PC-3 (cell line): Measurements from ENCODE around the gene RAD21L1. TPM values are rescaled to one million over a fixed set of nuclear protein-coding genes. Genes with fewer than 3 reads are reported as not detected.

Source experiments
- ATAC-seq: fragments of 200-7000 bp; cut with Tn5 transposase; 2 replicates; pipeline ENCODE4 v1.9.1; 2020; ENCODE audit warnings: mild to moderate bottlenecking, moderate library complexity
- BruUV-seq: library from RNA; stranded (reverse); fragments of 400-500 nt; replicated peaks from 2 replicates; lab custom pipeline; 2021; lab: Mats Ljungman, UMichigan
- CTCF ChIA-PET: fragments of 300-600 bp; sonication (Branson Sonifier 250); formaldehyde crosslinking; loops from one replicate; lab custom pipeline; 2022; ENCODE audit warnings: antibody characterized with exemption; lab: Charles Lee
- POLR2A ChIA-PET: fragments of 300-600 bp; sonication (Branson Sonifier 250); formaldehyde crosslinking; loops from one replicate; lab custom pipeline; 2022; ENCODE audit warnings: antibody characterized with exemption; ENCODE audit not compliant: unreplicated experiment; lab: Charles Lee
- DNase-seq: peaks from one replicate; pipeline ENCODE4 v3.0.0-alpha.2; 2015
- H2AFZ ChIP-seq: fragments of 300-600 bp; sonication (generic); 2 replicates; pipeline ENCODE4 v1.6.0; 2016; ENCODE audit warnings: antibody characterized with exemption, low read length
- H3F3A ChIP-seq: fragments of 300-600 bp; sonication (generic); one replicate; pipeline ENCODE4 v1.6.0; 2017; ENCODE audit warnings: antibody characterized with exemption, low read length, control low read depth, mild to moderate bottlenecking; ENCODE audit not compliant: unreplicated experiment
- H3K27ac ChIP-seq: fragments of 300-600 bp; sonication (generic); 2 replicates; pipeline ENCODE4 v1.5.1; 2016; ENCODE audit warnings: mild to moderate bottlenecking, low read length
- H3K27me3 ChIP-seq: fragments of 300-600 bp; sonication (generic); 2 replicates; pipeline ENCODE4 v1.6.1; 2016; ENCODE audit warnings: low read length, mixed read lengths
- H3K36me3 ChIP-seq: fragments of 300-600 bp; sonication (generic); 2 replicates; pipeline ENCODE4 v1.6.1; 2016; ENCODE audit warnings: low read depth, mixed run types, low read length, mixed read lengths
- H3K4me1 ChIP-seq: fragments of 300-600 bp; sonication (generic); 2 replicates; pipeline ENCODE4 v1.5.1; 2016; ENCODE audit warnings: low read length; ENCODE audit not compliant: insufficient read depth
- H3K4me2 ChIP-seq: fragments of 300-600 bp; sonication (generic); 2 replicates; pipeline ENCODE4 v1.6.0; 2016; ENCODE audit warnings: low read length
- H3K4me3 ChIP-seq: fragments of 300-600 bp; sonication (generic); 2 replicates; pipeline ENCODE4 v1.5.1; 2016; ENCODE audit warnings: mild to moderate bottlenecking, low read length, mixed read lengths
- H3K79me2 ChIP-seq: fragments of 300-600 bp; sonication (generic); 2 replicates; pipeline ENCODE4 v1.6.1; 2017; ENCODE audit warnings: low read length, mixed read lengths
- H3K9ac ChIP-seq: fragments of 300-600 bp; sonication (generic); 2 replicates; pipeline ENCODE4 v1.6.0; 2016; ENCODE audit warnings: mild to moderate bottlenecking, low read length
- H3K9me2 ChIP-seq: fragments of 300-600 bp; sonication (generic); replicated peaks from 2 replicates; pipeline ENCODE4 v1.6.1; 2016; ENCODE audit warnings: mixed run types, low read length, mixed read lengths
- H3K9me3 ChIP-seq: fragments of 300-600 bp; sonication (generic); 2 replicates; pipeline ENCODE4 v1.6.1; 2016; ENCODE audit warnings: low read length, mixed read lengths
- H4K20me1 ChIP-seq: fragments of 300-600 bp; sonication (generic); 2 replicates; pipeline ENCODE4 v1.6.1; 2016; ENCODE audit warnings: low read length, mixed read lengths
- EZH2 ChIP-seq: fragments of 300-600 bp; sonication (generic); IDR thresholded peaks from one replicate; pipeline ENCODE4 v1.6.1; 2017; ENCODE audit warnings: antibody characterized with exemption, mild to moderate bottlenecking, low read length; ENCODE audit not compliant: unreplicated experiment
- EZH2phosphoT487 ChIP-seq: fragments of 300-600 bp; sonication (generic); IDR thresholded peaks from 2 replicates; pipeline ENCODE4 v1.6.1; 2018; ENCODE audit warnings: mild to moderate bottlenecking, antibody characterized with exemption, low read length, borderline replicate concordance
- intact Hi-C: fragments of 100-400 bp; cut with micrococcal nuclease; formaldehyde crosslinking; loops from 2 replicates; pipeline ENCODE4 v1.9.0; 2023
- total RNA-seq: library from RNA; depleted of rRNA; stranded (reverse); fragments of >200 nt; gene quantifications from 2 replicates; pipeline ENCODE4 v1.2.3, GENCODE V29; 2014
- TF ChIP-seq, protein P1 (sequence below): fragments of 300-600 bp; sonication (generic); conservative IDR thresholded peaks from 2 replicates; pipeline ENCODE4 v1.5.1; 2017; ENCODE audit warnings: antibody characterized with exemption, low read depth, mild to moderate bottlenecking, low read length

Gene RAD21L1
- total RNA-seq, 1 experiment from 2014 or later: 0.11 TPM

- no peak overlapping the region for H3K4me2 ChIP-seq
- H3K36me3 ChIP-seq: no peaks in the 10 kb centered on the region
- no peaks in the 10 kb centered on the region for H4K20me1 ChIP-seq
- 0 out of 2 replicates have a peak, but pooled peaks cover 3% of the 10 kb centered on the region for H3K79me2 ChIP-seq
- no peaks in the 10 kb centered on the region for H3F3A ChIP-seq
- DNase-seq (no peak), ATAC-seq (no peak)
- H3K4me3 ChIP-seq: no peak overlapping the region
- intact Hi-C loops: no loop called here
- peaks cover 13% of the 10 kb centered on the region; the same call in 1 of the 2 replicates for H3K4me1 ChIP-seq
- no peaks in the 10 kb centered on the region for H3K27me3 ChIP-seq
- ChIA-PET POLR2A (no interaction called here), CTCF (no interaction called here)
- H3K9me2 ChIP-seq: no peaks in the 10 kb centered on the region
- no peak overlapping the region for H3K9ac ChIP-seq
- no peak for TF ChIP-seq EZH2
- TF ChIP-seq EZH2phosphoT487: no peak
- TF ChIP-seq, protein P1, sequence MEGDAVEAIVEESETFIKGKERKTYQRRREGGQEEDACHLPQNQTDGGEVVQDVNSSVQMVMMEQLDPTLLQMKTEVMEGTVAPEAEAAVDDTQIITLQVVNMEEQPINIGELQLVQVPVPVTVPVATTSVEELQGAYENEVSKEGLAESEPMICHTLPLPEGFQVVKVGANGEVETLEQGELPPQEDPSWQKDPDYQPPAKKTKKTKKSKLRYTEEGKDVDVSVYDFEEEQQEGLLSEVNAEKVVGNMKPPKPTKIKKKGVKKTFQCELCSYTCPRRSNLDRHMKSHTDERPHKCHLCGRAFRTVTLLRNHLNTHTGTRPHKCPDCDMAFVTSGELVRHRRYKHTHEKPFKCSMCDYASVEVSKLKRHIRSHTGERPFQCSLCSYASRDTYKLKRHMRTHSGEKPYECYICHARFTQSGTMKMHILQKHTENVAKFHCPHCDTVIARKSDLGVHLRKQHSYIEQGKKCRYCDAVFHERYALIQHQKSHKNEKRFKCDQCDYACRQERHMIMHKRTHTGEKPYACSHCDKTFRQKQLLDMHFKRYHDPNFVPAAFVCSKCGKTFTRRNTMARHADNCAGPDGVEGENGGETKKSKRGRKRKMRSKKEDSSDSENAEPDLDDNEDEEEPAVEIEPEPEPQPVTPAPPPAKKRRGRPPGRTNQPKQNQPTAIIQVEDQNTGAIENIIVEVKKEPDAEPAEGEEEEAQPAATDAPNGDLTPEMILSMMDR: no peak
- H3K9me3 ChIP-seq: no peaks in the 10 kb centered on the region
- no TSS peak for BruUV-seq
- no peak overlapping the region for H3K27ac ChIP-seq
- H2AFZ ChIP-seq: no peak overlapping the region
These were observed 42.0 kb downstream of the RAD21L1 start for GRCh38 chr20:1267809-1268374.

- Histone ChIP-seq H4K20me1 (no peaks in the 10 kb centered on the region), H3K79me2 (0 out of 2 replicates have a peak, but pooled peaks cover 3% of the 10 kb centered on the region), H3K9me3 (no peaks in the 10 kb centered on the region), H3K9ac (no peak overlapping the region), H3K36me3 (no peaks in the 10 kb centered on the region), H3K4me3 (no peak overlapping the region), H2AFZ (no peak overlapping the region), H3F3A (no peaks in the 10 kb centered on the region), H3K27me3 (no peaks in the 10 kb centered on the region), H3K9me2 (no peaks in the 10 kb centered on the region), H3K4me2 (no peak overlapping the region), H3K27ac (no peak overlapping the region), H3K4me1 (peaks cover 13% of the 10 kb centered on the region; the same call in 1 of the 2 replicates)
- DNase-seq (no peak), ATAC-seq (no peak)
- TF ChIP-seq, protein P1: no peak
- TF ChIP-seq EZH2: no peak
- TF ChIP-seq EZH2phosphoT487: no peak
- POLR2A ChIA-PET: no interaction called here
- BruUV-seq: no TSS peak
- CTCF ChIA-PET: no interaction called here
- intact Hi-C loops: no loop called here
These were observed 43.4 kb downstream of the RAD21L1 start for GRCh38 chr20:1269235-1269634.

GRCh38 chr20:1269850-1270249 is 44.0 kb downstream of the RAD21L1 start:
- BruUV-seq: no TSS peak
- ChIA-PET POLR2A (interaction anchor here (0.7 kb wide), 1 partner anchor 56 kb away, joined by 4 read pairs; no protein-coding TSS in a partner anchor), CTCF (no interaction called here)
- Histone ChIP-seq H3K9ac (no peak overlapping the region), H2AFZ (no peak overlapping the region), H3K36me3 (no peaks in the 10 kb centered on the region), H3K9me2 (no peaks in the 10 kb centered on the region), H4K20me1 (no peaks in the 10 kb centered on the region), H3K9me3 (no peaks in the 10 kb centered on the region), H3K4me2 (no peak overlapping the region), H3K27me3 (no peaks in the 10 kb centered on the region), H3K4me3 (no peak overlapping the region), H3K27ac (no peak overlapping the region), H3K4me1 (peaks cover 13% of the 10 kb centered on the region; the same call in 1 of the 2 replicates), H3K79me2 (0 out of 2 replicates have a peak, but pooled peaks cover 3% of the 10 kb centered on the region), H3F3A (no peaks in the 10 kb centered on the region)
- TF ChIP-seq EZH2phosphoT487: no peak
- TF ChIP-seq EZH2: no peak
- TF ChIP-seq, protein P1: no peak
- no peak for DNase-seq
- ATAC-seq: no peak
- intact Hi-C loops: no loop called here
